OCI-LY3 (cell line): ENCODE measurements around the gene GJA9.
A peak's percentile ranks its signal among the peaks of the same experiment; 100 is the strongest.

Experiments
- H2AFZ ChIP-seq: fragments of 200-600, 300-600 bp; shearing (Covaris generic); 2 replicates; pipeline ENCODE4 v1.6.0; 2014; ENCODE audit warnings: antibody characterized with exemption, low read depth, low read length
- H3K27ac ChIP-seq: fragments of 200-600, 300-600 bp; sonication (generic); 2 replicates; pipeline ENCODE4 v1.5.1; 2014; ENCODE audit warnings: mild to moderate bottlenecking, low read length, moderate library complexity, mixed read lengths
- H3K27me3 ChIP-seq: fragments of 200-600, 300-600 bp; sonication (generic); 2 replicates; pipeline ENCODE4 v1.6.1; 2014; ENCODE audit warnings: low read depth, low read length, mixed read lengths
- H3K36me3 ChIP-seq: fragments of 200-600, 300-600 bp; sonication (generic); replicated peaks from 2 replicates; pipeline ENCODE3; 2014; ENCODE audit warnings: low read depth, low read length, mixed read lengths
- H3K4me1 ChIP-seq: fragments of 300-600, 200-600 bp; sonication (generic); 2 replicates; pipeline ENCODE4 v1.6.1; 2014; ENCODE audit warnings: low read length, mixed read lengths
- H3K4me2 ChIP-seq: fragments of 200-600, 300-600 bp; sonication (generic); 2 replicates; pipeline ENCODE4 v1.6.1; 2014; ENCODE audit warnings: low read length, mixed read lengths
- H3K4me3 ChIP-seq: fragments of 300-600, 200-600 bp; sonication (generic); 2 replicates; pipeline ENCODE4 v1.5.1; 2014; ENCODE audit warnings: antibody characterized with exemption, mild to moderate bottlenecking, low read length, moderate library complexity
- H3K79me2 ChIP-seq: fragments of 300-600, 200-600 bp; shearing (Covaris generic); 2 replicates; pipeline ENCODE4 v1.6.1; 2014; ENCODE audit warnings: mild to moderate bottlenecking, low read length, mixed read lengths
- H3K9ac ChIP-seq: fragments of 300-600, 200-600 bp; shearing (Covaris generic); 2 replicates; pipeline ENCODE4 v1.6.0; 2014; ENCODE audit warnings: mild to moderate bottlenecking, low read length, moderate library complexity
- H3K9me3 ChIP-seq: fragments of 200-600, 300-600 bp; shearing (Covaris generic); 2 replicates; pipeline ENCODE4 v1.6.1; 2014; ENCODE audit warnings: low read length, mixed read lengths; ENCODE audit not compliant: insufficient read depth
- H4K20me1 ChIP-seq: fragments of 200-600, 300-600 bp; sonication (generic); 2 replicates; pipeline ENCODE4 v1.6.1; 2016; ENCODE audit warnings: low read length, mixed read lengths; ENCODE audit not compliant: insufficient read depth
- EZH2phosphoT487 ChIP-seq: fragments of 200-600 bp; shearing (Covaris generic); IDR thresholded peaks from 2 replicates; pipeline ENCODE4 v1.6.1; 2018; ENCODE audit warnings: antibody characterized with exemption, mixed run types, low read depth
- TF ChIP-seq, protein P1 (sequence below): fragments of 200-600, 300-600 bp; sonication (generic); IDR thresholded peaks from 2 replicates; pipeline ENCODE4 v1.5.1; 2014; ENCODE audit warnings: antibody characterized with exemption, low read length, low read depth

The GJA9 gene

DNA sequence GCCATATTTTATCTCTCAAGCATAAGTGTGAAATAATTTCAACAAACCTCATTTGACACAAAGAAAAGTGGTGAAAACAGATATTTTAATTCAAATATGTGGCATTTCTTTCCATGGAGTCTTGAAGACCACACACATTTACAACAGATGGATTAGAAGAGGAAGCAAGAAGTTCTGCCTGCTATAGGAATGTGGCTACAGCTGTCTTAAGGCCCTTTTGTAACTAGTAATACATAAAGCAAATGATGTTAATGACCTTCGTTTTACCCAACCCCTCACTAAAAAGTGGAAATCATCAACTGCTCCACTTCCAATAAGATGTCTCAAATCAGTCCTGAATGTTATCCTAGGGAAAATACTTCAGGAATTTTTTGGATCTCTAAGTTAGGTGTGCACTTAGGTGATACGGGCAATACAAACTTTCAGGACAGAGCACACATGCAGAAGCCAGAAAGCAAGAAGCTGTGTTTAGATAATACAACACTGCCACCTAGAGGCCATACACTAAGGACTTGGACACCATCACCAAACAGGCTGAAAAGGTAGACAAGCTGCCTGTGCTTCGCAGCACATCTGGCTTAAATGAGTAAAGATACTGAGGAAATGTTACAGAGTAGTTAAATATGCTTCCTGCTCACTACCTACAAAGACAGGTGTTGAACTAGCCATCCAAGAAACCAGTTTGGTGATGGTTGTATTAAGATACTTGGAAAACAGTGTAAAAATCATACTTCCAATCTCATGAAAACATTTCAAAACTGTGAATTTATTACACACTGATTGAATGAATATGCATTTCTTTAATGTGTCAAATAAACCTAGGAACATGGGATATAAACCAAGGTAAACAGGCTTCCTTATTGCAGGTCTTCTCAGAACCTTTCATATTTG lies 46.2 kb downstream of the GJA9 start:
- no peak overlapping the region for H3K4me3 ChIP-seq
- H3K4me2 ChIP-seq = no peak overlapping the region
- H4K20me1 ChIP-seq = peaks cover 5% of the 10 kb centered on the region; the same call in 1 of the 2 replicates
- H3K4me1 ChIP-seq = no peaks in the 10 kb centered on the region
- no peaks in the 10 kb centered on the region for H3K27me3 ChIP-seq
- H3K36me3 ChIP-seq = peaks cover 18% of the 10 kb centered on the region
- H2AFZ ChIP-seq = no peak overlapping the region
- no peak for TF ChIP-seq EZH2phosphoT487
- TF ChIP-seq, protein P1, sequence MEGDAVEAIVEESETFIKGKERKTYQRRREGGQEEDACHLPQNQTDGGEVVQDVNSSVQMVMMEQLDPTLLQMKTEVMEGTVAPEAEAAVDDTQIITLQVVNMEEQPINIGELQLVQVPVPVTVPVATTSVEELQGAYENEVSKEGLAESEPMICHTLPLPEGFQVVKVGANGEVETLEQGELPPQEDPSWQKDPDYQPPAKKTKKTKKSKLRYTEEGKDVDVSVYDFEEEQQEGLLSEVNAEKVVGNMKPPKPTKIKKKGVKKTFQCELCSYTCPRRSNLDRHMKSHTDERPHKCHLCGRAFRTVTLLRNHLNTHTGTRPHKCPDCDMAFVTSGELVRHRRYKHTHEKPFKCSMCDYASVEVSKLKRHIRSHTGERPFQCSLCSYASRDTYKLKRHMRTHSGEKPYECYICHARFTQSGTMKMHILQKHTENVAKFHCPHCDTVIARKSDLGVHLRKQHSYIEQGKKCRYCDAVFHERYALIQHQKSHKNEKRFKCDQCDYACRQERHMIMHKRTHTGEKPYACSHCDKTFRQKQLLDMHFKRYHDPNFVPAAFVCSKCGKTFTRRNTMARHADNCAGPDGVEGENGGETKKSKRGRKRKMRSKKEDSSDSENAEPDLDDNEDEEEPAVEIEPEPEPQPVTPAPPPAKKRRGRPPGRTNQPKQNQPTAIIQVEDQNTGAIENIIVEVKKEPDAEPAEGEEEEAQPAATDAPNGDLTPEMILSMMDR = peak; percentile 69
- H3K9ac ChIP-seq = no peak overlapping the region
- H3K9me3 ChIP-seq = no peaks in the 10 kb centered on the region
- H3K79me2 ChIP-seq = peaks cover under 1% of the 10 kb centered on the region
- no peak overlapping the region; the same call in 1 of the 2 replicates for H3K27ac ChIP-seq

DNA sequence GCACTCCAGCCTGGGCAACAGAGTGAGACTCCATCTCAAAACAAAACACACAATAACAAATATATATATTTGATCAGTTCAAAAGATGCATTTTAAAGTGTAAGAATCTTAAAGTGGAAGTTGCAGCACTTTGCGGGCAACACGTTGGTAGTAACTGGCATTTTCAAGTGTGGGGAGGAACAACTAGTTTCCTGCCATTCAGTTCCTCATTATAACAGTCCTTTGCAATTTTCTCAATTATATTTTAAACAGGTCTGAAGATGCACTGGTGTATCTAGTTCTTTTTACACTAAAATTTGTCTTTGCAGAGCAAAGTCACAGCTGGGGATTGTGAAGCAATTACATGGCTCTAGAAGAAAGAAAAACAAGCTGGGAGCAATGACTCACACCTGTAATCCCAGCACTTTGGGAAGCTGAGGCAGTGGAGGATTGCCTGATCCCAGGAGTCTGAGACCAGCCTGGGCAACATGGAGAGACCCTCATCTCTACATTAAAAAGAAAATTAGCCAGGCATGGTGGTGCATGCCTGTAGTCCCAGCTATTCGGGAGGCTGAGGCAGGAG lies 47.1 kb downstream of the GJA9 start:
- Histone ChIP-seq H2AFZ (no peak overlapping the region), H3K27ac (no peak overlapping the region), H3K4me1 (no peaks in the 10 kb centered on the region), H3K36me3 (peaks cover 15% of the 10 kb centered on the region), H3K27me3 (no peaks in the 10 kb centered on the region), H4K20me1 (peaks cover 4% of the 10 kb centered on the region; the same call in 1 of the 2 replicates), H3K9ac (no peak overlapping the region), H3K9me3 (no peaks in the 10 kb centered on the region), H3K79me2 (no peaks in the 10 kb centered on the region; the same call in 1 of the 2 replicates), H3K4me2 (no peak overlapping the region), H3K4me3 (no peak overlapping the region)
- TF ChIP-seq EZH2phosphoT487 = no peak
- TF ChIP-seq, protein P1 = no peak

DNA sequence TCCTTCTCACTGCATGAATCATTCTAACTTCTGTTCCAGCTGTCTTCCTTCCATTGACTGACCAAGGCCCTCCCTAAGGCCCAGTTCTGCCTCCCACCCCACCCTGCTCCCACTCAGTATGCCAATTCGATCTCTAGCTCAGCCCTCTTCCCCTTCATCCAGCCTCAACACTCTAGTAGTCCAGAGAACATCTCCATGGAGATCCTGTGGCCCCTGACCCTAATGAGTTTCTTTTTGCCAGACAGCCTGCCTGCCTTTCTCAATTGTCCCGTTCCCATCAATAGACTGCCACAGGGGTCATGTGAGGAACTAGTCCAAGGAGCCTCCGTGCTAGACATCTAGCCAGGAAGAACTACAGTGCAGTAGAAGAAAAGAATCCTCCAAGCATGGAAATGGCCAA lies 48.2 kb downstream of the GJA9 start:
- H3K4me2 ChIP-seq = no peak overlapping the region
- TF ChIP-seq, protein P1 = no peak
- TF ChIP-seq EZH2phosphoT487 = no peak

DNA sequence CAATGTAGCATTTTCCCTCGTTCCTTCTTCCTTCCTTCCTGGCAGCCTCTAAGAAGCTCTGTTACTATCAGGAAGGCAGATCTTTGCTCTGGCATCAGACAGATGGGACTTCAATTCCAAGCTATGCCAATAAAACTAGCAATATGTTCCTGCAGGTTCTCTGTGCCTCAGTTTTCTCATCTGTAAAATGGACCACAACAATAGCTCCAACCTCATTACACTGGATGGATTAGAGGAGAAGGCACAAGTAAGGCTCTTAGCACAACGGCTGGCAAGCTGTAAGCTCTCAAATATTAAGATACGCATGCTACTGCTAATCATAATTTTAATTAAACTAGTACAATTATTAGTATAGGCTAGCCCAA lies 49.0 kb downstream of the GJA9 start:
- Histone ChIP-seq H3K9me3 (no peaks in the 10 kb centered on the region), H3K27ac (no peak overlapping the region), H3K36me3 (no peaks in the 10 kb centered on the region), H3K27me3 (no peaks in the 10 kb centered on the region), H3K4me3 (no peak overlapping the region), H3K4me1 (no peaks in the 10 kb centered on the region), H3K4me2 (no peak overlapping the region), H4K20me1 (no peaks in the 10 kb centered on the region), H3K9ac (no peak overlapping the region), H3K79me2 (no peaks in the 10 kb centered on the region), H2AFZ (no peak overlapping the region)
- TF ChIP-seq, protein P1 = no peak
- no peak for TF ChIP-seq EZH2phosphoT487

More for the DNA sequence above, 48.2 kb downstream of the GJA9 start:
- Histone ChIP-seq H3K79me2 (no peaks in the 10 kb centered on the region; the same call in 1 of the 2 replicates), H3K36me3 (peaks cover 4% of the 10 kb centered on the region), H4K20me1 (no peaks in the 10 kb centered on the region), H3K4me3 (no peak overlapping the region), H3K9ac (no peak overlapping the region), H3K27me3 (no peaks in the 10 kb centered on the region), H3K9me3 (no peaks in the 10 kb centered on the region), H3K4me1 (no peaks in the 10 kb centered on the region), H3K27ac (no peak overlapping the region), H2AFZ (no peak overlapping the region)
